Measurements from ENCODE around the gene MORN1.

Gene MORN1

DNA sequence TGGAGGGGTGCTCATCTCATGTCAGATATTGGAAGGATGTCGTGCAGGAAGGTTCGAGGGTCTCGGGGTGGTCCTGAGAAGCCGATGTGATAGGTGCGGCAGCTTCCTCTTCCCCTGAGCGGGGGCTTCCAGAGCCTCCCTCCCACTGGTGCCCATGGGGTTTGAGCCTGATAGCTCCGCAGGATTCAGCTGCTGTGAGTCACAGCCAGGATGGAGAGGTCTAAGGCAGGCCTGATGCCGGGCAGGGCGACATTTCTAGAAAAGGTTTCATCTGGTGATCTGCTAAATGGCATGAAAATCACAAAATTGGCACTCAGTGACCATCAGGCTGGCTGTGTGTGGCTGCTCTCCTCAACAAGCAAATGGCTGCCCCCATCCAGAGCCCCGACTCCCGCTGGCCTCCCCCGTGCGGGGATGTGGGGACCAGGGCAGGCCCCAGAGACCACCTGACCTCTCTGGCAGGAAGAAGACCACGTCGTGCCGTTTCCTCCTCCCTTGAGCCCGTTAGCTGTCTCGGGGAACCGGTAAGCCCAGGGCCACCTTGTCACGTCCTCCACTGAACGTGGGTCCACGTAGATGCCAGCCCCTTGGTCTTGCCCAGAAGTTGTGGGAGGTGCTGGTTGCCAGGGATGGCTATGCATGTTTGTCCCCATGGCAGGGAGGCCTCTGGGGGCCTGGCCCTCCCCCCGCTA, 97.2 kb downstream of the MORN1 start:
- TF ChIP-seq CEBPB (IDR thresholded peaks at IDR 0.05) = no peak
- TF ChIP-seq, protein P1, sequence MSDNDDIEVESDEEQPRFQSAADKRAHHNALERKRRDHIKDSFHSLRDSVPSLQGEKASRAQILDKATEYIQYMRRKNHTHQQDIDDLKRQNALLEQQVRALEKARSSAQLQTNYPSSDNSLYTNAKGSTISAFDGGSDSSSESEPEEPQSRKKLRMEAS (IDR thresholded peaks at IDR 0.05) = no peak

DNA sequence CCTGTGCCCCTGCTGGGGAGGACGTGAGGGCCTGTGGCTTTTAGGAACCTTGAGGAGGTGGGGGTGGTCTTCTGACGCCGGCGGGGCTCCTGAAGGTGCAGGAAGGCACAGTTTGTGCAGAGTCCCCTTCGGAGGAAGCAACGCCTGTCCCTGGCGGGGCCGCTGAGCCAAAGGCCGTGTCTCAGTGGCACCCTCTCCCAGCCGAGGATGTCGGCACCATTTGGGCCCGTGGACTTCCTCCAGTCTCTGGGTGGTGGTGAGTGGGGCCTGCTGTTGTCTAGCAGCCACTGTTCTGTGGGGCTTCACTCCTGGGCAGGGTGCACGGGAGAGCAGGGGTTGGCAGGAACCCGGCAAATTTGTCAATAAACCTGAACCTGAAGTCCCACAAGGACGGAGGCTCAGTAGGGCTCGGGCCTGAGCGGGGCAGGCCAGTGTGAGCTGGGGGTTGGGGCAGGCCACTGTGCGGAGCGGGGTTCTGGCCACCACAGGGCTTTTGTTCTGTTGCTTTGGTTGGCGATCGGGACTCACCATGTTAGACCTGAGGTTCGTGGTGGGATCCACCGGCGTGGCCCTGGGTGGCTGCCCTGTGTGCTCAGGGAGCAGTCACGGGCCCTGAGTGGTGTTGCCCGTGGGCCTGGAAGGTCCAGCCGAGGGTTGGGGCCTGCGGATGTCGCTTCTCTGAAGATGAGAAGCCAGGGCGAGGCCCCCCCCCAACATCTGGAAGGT, 98.5 kb downstream of the MORN1 start:
- TF ChIP-seq RAD21 (IDR thresholded peaks at IDR 0.05; ENCODE audit: low read depth) = no peak

DNA sequence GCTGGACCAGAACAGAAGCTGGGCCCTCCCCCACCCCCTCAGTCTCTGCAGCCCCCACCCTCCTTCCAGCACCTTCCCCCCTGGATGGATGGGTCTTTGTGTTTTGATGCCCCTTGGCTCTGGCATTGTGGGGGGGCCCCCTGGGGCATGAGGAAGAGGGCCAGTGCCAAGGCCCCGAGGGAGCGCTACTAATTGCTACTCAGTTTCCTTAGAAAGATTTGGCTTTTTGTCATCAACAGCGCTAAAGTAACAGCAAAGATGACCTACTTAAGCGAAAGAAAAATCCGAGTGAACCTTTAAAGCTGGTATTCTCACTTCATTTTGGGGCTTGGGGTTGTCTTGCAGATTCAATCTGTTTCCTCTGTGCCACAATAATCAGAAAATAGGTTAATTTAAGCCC, 99.8 kb downstream of the MORN1 start:
- no peak for TF ChIP-seq EP300 (IDR thresholded peaks at IDR 0.05; ENCODE audit: borderline replicate concordance)
- no peak for TF ChIP-seq TAF1 (IDR thresholded peaks at IDR 0.05; ENCODE audit: low read depth)
- no peak for TF ChIP-seq TEAD4 (IDR thresholded peaks at IDR 0.05)
- no peak for TF ChIP-seq ZBTB7A (IDR thresholded peaks at IDR 0.05; ENCODE audit: low read depth)
- no peak for TF ChIP-seq TCF12 (IDR thresholded peaks at IDR 0.05; ENCODE audit: low read depth)
- TF ChIP-seq CREB1 (IDR thresholded peaks at IDR 0.05; ENCODE audit: low read depth) = no peak
- TF ChIP-seq, protein P1 (IDR thresholded peaks at IDR 0.05) = no peak
- no peak for TF ChIP-seq RAD21 (IDR thresholded peaks at IDR 0.05; ENCODE audit: low read depth)
- TF ChIP-seq, protein P2, sequence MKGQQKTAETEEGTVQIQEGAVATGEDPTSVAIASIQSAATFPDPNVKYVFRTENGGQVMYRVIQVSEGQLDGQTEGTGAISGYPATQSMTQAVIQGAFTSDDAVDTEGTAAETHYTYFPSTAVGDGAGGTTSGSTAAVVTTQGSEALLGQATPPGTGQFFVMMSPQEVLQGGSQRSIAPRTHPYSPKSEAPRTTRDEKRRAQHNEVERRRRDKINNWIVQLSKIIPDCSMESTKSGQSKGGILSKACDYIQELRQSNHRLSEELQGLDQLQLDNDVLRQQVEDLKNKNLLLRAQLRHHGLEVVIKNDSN (IDR thresholded peaks at IDR 0.05) = no peak
- TF ChIP-seq, protein P3, sequence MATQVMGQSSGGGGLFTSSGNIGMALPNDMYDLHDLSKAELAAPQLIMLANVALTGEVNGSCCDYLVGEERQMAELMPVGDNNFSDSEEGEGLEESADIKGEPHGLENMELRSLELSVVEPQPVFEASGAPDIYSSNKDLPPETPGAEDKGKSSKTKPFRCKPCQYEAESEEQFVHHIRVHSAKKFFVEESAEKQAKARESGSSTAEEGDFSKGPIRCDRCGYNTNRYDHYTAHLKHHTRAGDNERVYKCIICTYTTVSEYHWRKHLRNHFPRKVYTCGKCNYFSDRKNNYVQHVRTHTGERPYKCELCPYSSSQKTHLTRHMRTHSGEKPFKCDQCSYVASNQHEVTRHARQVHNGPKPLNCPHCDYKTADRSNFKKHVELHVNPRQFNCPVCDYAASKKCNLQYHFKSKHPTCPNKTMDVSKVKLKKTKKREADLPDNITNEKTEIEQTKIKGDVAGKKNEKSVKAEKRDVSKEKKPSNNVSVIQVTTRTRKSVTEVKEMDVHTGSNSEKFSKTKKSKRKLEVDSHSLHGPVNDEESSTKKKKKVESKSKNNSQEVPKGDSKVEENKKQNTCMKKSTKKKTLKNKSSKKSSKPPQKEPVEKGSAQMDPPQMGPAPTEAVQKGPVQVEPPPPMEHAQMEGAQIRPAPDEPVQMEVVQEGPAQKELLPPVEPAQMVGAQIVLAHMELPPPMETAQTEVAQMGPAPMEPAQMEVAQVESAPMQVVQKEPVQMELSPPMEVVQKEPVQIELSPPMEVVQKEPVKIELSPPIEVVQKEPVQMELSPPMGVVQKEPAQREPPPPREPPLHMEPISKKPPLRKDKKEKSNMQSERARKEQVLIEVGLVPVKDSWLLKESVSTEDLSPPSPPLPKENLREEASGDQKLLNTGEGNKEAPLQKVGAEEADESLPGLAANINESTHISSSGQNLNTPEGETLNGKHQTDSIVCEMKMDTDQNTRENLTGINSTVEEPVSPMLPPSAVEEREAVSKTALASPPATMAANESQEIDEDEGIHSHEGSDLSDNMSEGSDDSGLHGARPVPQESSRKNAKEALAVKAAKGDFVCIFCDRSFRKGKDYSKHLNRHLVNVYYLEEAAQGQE (IDR thresholded peaks at IDR 0.05; ENCODE audit: low read depth) = no peak
- no peak for TF ChIP-seq YY1 (IDR thresholded peaks at IDR 0.05; ENCODE audit: low read depth)
- TF ChIP-seq CEBPB (IDR thresholded peaks at IDR 0.05) = no peak
- TF ChIP-seq NFIC (IDR thresholded peaks at IDR 0.05) = no peak
- no peak for TF ChIP-seq EGR1 (IDR thresholded peaks at IDR 0.05)
- TF ChIP-seq FOXM1 (IDR thresholded peaks at IDR 0.05; ENCODE audit: borderline replicate concordance, low read depth) = no peak

DNA sequence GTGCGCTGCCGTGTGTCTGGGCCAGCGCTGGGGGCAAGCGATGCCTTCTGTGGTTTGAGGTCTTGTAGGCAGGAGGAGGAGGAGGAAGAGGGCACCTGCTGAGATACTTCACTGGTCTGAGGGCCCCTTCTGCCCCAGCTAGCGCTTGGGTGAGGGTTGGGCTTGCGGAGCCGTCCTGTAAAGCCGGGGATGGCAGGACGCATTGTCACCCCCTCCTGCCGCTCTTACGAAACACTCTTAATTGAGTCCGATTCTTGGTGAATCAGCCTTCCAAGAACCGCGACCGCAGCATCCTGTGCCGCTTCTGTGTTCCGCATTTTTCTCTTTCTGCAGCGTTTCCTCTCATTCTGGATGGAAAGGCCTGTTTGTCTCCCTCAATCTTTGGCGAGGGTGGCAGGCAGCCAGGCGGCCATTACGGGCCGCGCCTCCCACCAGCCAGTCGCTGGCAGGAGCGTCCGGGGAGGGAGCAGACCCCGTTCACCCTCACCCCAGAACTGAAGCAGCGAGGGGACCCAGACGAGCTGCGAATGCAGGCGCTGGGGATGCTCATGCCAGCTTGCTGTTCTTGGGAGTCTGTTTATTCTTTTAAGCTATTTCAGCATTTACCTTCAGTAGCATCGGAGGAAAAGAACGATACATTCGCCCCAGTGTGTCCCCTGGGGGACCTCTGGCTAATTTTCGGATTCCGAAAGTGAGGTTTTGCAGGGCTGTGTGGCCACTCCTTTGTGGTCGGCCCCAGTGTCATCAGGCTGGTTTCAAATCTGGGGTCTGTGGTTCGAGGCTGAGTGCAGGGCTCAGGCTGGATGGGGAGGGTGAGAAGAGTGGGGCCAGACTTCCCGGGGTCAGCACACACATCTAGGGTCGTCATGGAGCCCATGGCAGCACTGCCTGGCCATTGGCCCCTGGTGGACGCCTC, 100.5 kb downstream of the MORN1 start:
- TF ChIP-seq, protein P2 (IDR thresholded peaks at IDR 0.05) = no peak
- no peak for TF ChIP-seq FOXM1 (IDR thresholded peaks at IDR 0.05; ENCODE audit: borderline replicate concordance, low read depth)
- TF ChIP-seq TCF12 (IDR thresholded peaks at IDR 0.05; ENCODE audit: low read depth) = no peak
- TF ChIP-seq EGR1 (IDR thresholded peaks at IDR 0.05) = no peak
- TF ChIP-seq CREB1 (IDR thresholded peaks at IDR 0.05; ENCODE audit: low read depth) = no peak
- TF ChIP-seq RAD21 (IDR thresholded peaks at IDR 0.05; ENCODE audit: low read depth) = no peak
- TF ChIP-seq NFIC (IDR thresholded peaks at IDR 0.05) = no peak
- no peak for TF ChIP-seq EP300 (IDR thresholded peaks at IDR 0.05; ENCODE audit: borderline replicate concordance)
- TF ChIP-seq, protein P3 (IDR thresholded peaks at IDR 0.05; ENCODE audit: low read depth) = no peak
- TF ChIP-seq CEBPB (IDR thresholded peaks at IDR 0.05) = no peak
- TF ChIP-seq TEAD4 (IDR thresholded peaks at IDR 0.05) = no peak
- TF ChIP-seq, protein P1 (IDR thresholded peaks at IDR 0.05) = no peak
- TF ChIP-seq YY1 (IDR thresholded peaks at IDR 0.05; ENCODE audit: low read depth) = no peak
- no peak for TF ChIP-seq ZBTB7A (IDR thresholded peaks at IDR 0.05; ENCODE audit: low read depth)
- TF ChIP-seq TAF1 (IDR thresholded peaks at IDR 0.05; ENCODE audit: low read depth) = no peak

DNA sequence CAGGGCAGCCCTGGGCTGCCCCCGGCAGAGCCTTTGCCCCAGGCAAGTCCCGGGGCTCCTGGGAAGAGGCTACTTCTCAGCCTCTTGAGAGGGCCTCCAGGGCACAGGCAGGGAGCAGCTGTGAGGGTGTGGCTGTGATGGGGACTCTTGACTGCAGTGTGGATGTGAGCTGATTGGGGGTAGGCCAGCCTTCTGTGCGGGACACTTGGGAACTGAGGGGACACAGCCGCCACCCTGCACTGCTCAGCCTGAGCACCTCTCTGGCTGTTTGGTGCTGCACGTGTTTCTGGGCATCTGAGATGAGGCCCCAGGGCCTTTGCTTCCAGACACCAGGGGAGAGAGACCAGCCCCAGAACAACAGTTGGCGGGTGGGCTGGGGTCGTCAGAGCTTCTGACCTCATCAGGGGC, 101.2 kb downstream of the MORN1 start:
- no peak for TF ChIP-seq TCF12 (IDR thresholded peaks at IDR 0.05; ENCODE audit: low read depth)
- no peak for TF ChIP-seq EP300 (IDR thresholded peaks at IDR 0.05; ENCODE audit: borderline replicate concordance)
- TF ChIP-seq ZBTB7A (IDR thresholded peaks at IDR 0.05; ENCODE audit: low read depth) = no peak
- TF ChIP-seq, protein P1 (IDR thresholded peaks at IDR 0.05) = no peak
- TF ChIP-seq, protein P2 (IDR thresholded peaks at IDR 0.05) = no peak
- TF ChIP-seq YY1 (IDR thresholded peaks at IDR 0.05; ENCODE audit: low read depth) = no peak
- TF ChIP-seq TEAD4 (IDR thresholded peaks at IDR 0.05) = no peak
- TF ChIP-seq, protein P3 (IDR thresholded peaks at IDR 0.05; ENCODE audit: low read depth) = no peak
- no peak for TF ChIP-seq TAF1 (IDR thresholded peaks at IDR 0.05; ENCODE audit: low read depth)
- no peak for TF ChIP-seq EGR1 (IDR thresholded peaks at IDR 0.05)
- no peak for TF ChIP-seq CREB1 (IDR thresholded peaks at IDR 0.05; ENCODE audit: low read depth)
